NOMO-1 treated with DMSO at 0.1 percent for 48 hours (cell line): ENCODE results near the gene CYSRT1.
A peak's percentile ranks its signal among the peaks of the same experiment; 100 is the strongest.

Source experiments
- DNase-seq: peaks from one replicate; lab custom pipeline; 2025; ENCODE audit not compliant: unreplicated experiment; lab: John Stamatoyannopoulos, UW

Gene CYSRT1

GRCh38 chr9:137189297-137190295 is 35.4 kb upstream of the CYSRT1 start:
- DNase-seq = no peak

GRCh38 chr9:137190315-137190856 is 34.6 kb upstream of the CYSRT1 start:
- DNase-seq = no peak

GRCh38 chr9:137191245-137191644 is 33.7 kb upstream of the CYSRT1 start:
- no peak for DNase-seq

- no peak for DNase-seq
Measured at GRCh38 chr9:137191691-137192447, 33.1 kb upstream of the CYSRT1 start.

GRCh38 chr9:137192448-137192780 is 32.6 kb upstream of the CYSRT1 start:
- no peak for DNase-seq

GRCh38 chr9:137192859-137193258 is 32.1 kb upstream of the CYSRT1 start:
- DNase-seq = no peak

- no peak for DNase-seq
Measured at GRCh38 chr9:137193771-137194170, 31.2 kb upstream of the CYSRT1 start.

- no peak for DNase-seq
Measured at GRCh38 chr9:137194388-137194787, 30.6 kb upstream of the CYSRT1 start.

- no peak for DNase-seq
Measured at GRCh38 chr9:137194909-137195308, 30.1 kb upstream of the CYSRT1 start.

GRCh38 chr9:137195525-137196220 is 29.3 kb upstream of the CYSRT1 start:
- DNase-seq = no peak

GRCh38 chr9:137198051-137198901 is 26.7 kb upstream of the CYSRT1 start:
- no peak for DNase-seq

GRCh38 chr9:137198902-137199283 is 26.1 kb upstream of the CYSRT1 start:
- DNase-seq = no peak

- no peak for DNase-seq
Measured at GRCh38 chr9:137199411-137200121, 25.4 kb upstream of the CYSRT1 start.

- peak; percentile 100 for DNase-seq
Measured at GRCh38 chr9:137200311-137201204, 24.4 kb upstream of the CYSRT1 start, which contains the start of gene TPRN. Gene TPRN, minus strand, starts transcription at chr9:137200741. Its CDS starts 30 bp downstream, at chr9:137200711.

GRCh38 chr9:137201205-137201868 is 23.6 kb upstream of the CYSRT1 start:
- DNase-seq = no peak

- DNase-seq = no peak
Measured at GRCh38 chr9:137202966-137203365, 22.0 kb upstream of the CYSRT1 start.

- no peak for DNase-seq
Measured at GRCh38 chr9:137204731-137205125, 20.2 kb upstream of the CYSRT1 start.
